Activated CD8-positive, alpha-beta memory T cell treated with anti-CD3 and anti-CD28 coated beads for 24 hours (primary cell): ENCODE measurements around the gene GAREM1.
"Not testable (repeated sequence)": the region's sequence is repeated elsewhere in the genome, so short reads cannot be mapped to it uniquely, and the experiment has no call there.

Experiments
- DNase-seq: peaks from one replicate; pipeline ENCODE4 v3.0.0-alpha.2; 2020

The GAREM1 gene

GRCh38 chr18:32470714-32471633 is at the start of gene GAREM1:
TSS of gene GAREM1 (minus strand) at chr18:32470882. CDS start at chr18:32470428, 454 bp downstream.
- DNase-seq = peak; percentile 85

GRCh38 chr18:32511147-32511546 is 40.5 kb upstream of the GAREM1 start:
- DNase-seq = no peak

GRCh38 chr18:32509111-32509510 is 38.4 kb upstream of the GAREM1 start:
- no peak for DNase-seq

- DNase-seq = no peak
Observed at GRCh38 chr18:32507093-32507492, 36.4 kb upstream of the GAREM1 start.

GRCh38 chr18:32502014-32502413 is 31.3 kb upstream of the GAREM1 start:
- DNase-seq = no peak

GRCh38 chr18:32501242-32501641 is 30.6 kb upstream of the GAREM1 start:
- not testable (repeated sequence) for DNase-seq

GRCh38 chr18:32483002-32483401 is 12.3 kb upstream of the GAREM1 start:
- DNase-seq = no peak

- no peak for DNase-seq
Observed at GRCh38 chr18:32482117-32482516, 11.4 kb upstream of the GAREM1 start.

- DNase-seq = no peak
Observed at GRCh38 chr18:32480581-32480980, 9.9 kb upstream of the GAREM1 start.

GRCh38 chr18:32478807-32479206 is 8.1 kb upstream of the GAREM1 start:
- no peak for DNase-seq

- DNase-seq = no peak
Observed at GRCh38 chr18:32478317-32478716, 7.6 kb upstream of the GAREM1 start.

- DNase-seq = no peak
Observed at GRCh38 chr18:32476106-32476505, 5.4 kb upstream of the GAREM1 start.

- not testable (repeated sequence) for DNase-seq
Observed at GRCh38 chr18:32475069-32475468, 4.4 kb upstream of the GAREM1 start.

- no peak for DNase-seq
Observed at GRCh38 chr18:32473325-32473724, 2.6 kb upstream of the GAREM1 start.

- no peak for DNase-seq
Observed at GRCh38 chr18:32472841-32473240, 2.2 kb upstream of the GAREM1 start.

- DNase-seq = no peak
Observed at GRCh38 chr18:32470460-32470713, 295 bp downstream of the GAREM1 start.

GRCh38 chr18:32469691-32470459 is 807 bp downstream of the GAREM1 start:
- DNase-seq = peak; percentile 55

GRCh38 chr18:32469190-32469651 is 1.5 kb downstream of the GAREM1 start:
- DNase-seq = no peak

GRCh38 chr18:32468147-32468845 is 2.4 kb downstream of the GAREM1 start:
- no peak for DNase-seq

GRCh38 chr18:32461709-32462272 is 8.9 kb downstream of the GAREM1 start:
- DNase-seq = no peak

GRCh38 chr18:32460171-32460731 is 10.4 kb downstream of the GAREM1 start:
- DNase-seq = no peak

GRCh38 chr18:32459361-32460101 is 11.2 kb downstream of the GAREM1 start:
- no peak for DNase-seq
